AG04449 (cell line): ENCODE data around the gene LRP1B.

Experiments used
- CTCF ChIA-PET: fragments of 350-600 bp; formaldehyde crosslinking; extraction: SDS; loops from one replicate; lab custom pipeline; 2021; ENCODE audit warnings: antibody characterized with exemption; lab: Yijun Ruan, JAX
- POLR2A ChIA-PET: fragments of 400-600, 350-600 bp; formaldehyde crosslinking; extraction: SDS; loops from one replicate; lab custom pipeline; 2020; ENCODE audit warnings: antibody characterized with exemption, inconsistent platforms; lab: Yijun Ruan, JAX
- DNase-seq: peaks from one replicate; pipeline ENCODE4 v3.0.0-alpha.2; 2010; ENCODE audit warnings: low read depth, low spot score
- H3K4me3 ChIP-seq: 2 replicates; pipeline ENCODE4 v1.5.1; 2011; ENCODE audit warnings: low read depth, mild to moderate bottlenecking, control low read depth, low read length
- CTCF ChIP-seq: IDR thresholded peaks from one replicate; pipeline ENCODE4 v1.5.1; 2011; ENCODE audit warnings: mild to moderate bottlenecking, moderate library complexity, low read length, control low read depth, inconsistent platforms; ENCODE audit not compliant: insufficient read depth; ENCODE audit errors: missing control alignments

Gene LRP1B

GRCh38 chr2:141569941-141570340, 560.9 kb downstream of the LRP1B start:
- no peak for DNase-seq
- CTCF ChIA-PET: no interaction called here
- H3K4me3 ChIP-seq: no peak overlapping the region
- no peak for TF ChIP-seq CTCF
- POLR2A ChIA-PET: no interaction called here

- no peak for TF ChIP-seq CTCF
- ChIA-PET POLR2A (no interaction called here), CTCF (no interaction called here)
- no peak for DNase-seq
- no peak overlapping the region for H3K4me3 ChIP-seq
These were observed 565.2 kb downstream of the LRP1B start for GRCh38 chr2:141565597-141565996.

- H3K4me3 ChIP-seq: no peak overlapping the region
- ChIA-PET CTCF (no interaction called here), POLR2A (no interaction called here)
- no peak for DNase-seq
- no peak for TF ChIP-seq CTCF
These were observed 570.1 kb downstream of the LRP1B start for GRCh38 chr2:141560723-141561122.

- peak; percentile 90 for DNase-seq
- ChIA-PET POLR2A (no interaction called here), CTCF (no interaction called here)
- TF ChIP-seq CTCF: no peak
- no peak overlapping the region for H3K4me3 ChIP-seq
These were observed 573.3 kb downstream of the LRP1B start for GRCh38 chr2:141557329-141558095.

GRCh38 chr2:141555876-141556470, 574.8 kb downstream of the LRP1B start:
- no peak overlapping the region for H3K4me3 ChIP-seq
- no peak for TF ChIP-seq CTCF
- no peak for DNase-seq
- ChIA-PET POLR2A (no interaction called here), CTCF (interaction anchor here (1.0 to 1.8 kb wide), 6 partner anchors 12 to 194 kb away, joined by 3 to 5 read pairs (median 4); no protein-coding TSS in a partner anchor)

- ChIA-PET CTCF (interaction anchor here (0.6 to 1.8 kb wide), 11 partner anchors 11 to 896 kb away, joined by 3 to 5 read pairs (median 3); no protein-coding TSS in a partner anchor), POLR2A (no interaction called here)
- peak; percentile 65 for TF ChIP-seq CTCF
- no peak for DNase-seq
- H3K4me3 ChIP-seq: no peak overlapping the region
These were observed 576.0 kb downstream of the LRP1B start for GRCh38 chr2:141554810-141555209.
